Stomach (tissue), 4 donors: ENCODE measurements around the gene ST6GALNAC6.

Source experiments
- EP300 ChIP-seq: sonication (generic); formaldehyde crosslinking; IDR thresholded peaks from one replicate; pipeline ENCODE4 v1.6.1; 2017; ENCODE audit warnings: antibody characterized with exemption
- POLR2A ChIP-seq, 4 donors: fragments of 450-650 bp; IDR thresholded peaks; one replicate each; pipeline ENCODE4 v1.6.1; 2016; ENCODE audit warnings: antibody characterized with exemption in 4 of 4, control low read depth in 2 of 4, mild to moderate bottlenecking in 1 of 4, moderate library complexity in 1 of 4
- POLR2AphosphoS5 ChIP-seq, 3 donors: sonication (generic); formaldehyde crosslinking; IDR thresholded peaks; one replicate each; pipeline ENCODE4 v1.6.1; 2016; ENCODE audit warnings: antibody characterized with exemption in 3 of 3
- TF ChIP-seq, protein P1 (sequence below), 7 experiments: fragments of 450-650 bp in 4 of 7; fragments of 200-600 bp in 3 of 7; sonication (generic) in 3 of 7; IDR thresholded peaks; one replicate each; pipeline ENCODE4 v1.5.1; 2016 to 2019; ENCODE audit warnings: antibody characterized with exemption in 7 of 7, control low read depth in 2 of 7, mild to moderate bottlenecking in 1 of 7

DNA sequence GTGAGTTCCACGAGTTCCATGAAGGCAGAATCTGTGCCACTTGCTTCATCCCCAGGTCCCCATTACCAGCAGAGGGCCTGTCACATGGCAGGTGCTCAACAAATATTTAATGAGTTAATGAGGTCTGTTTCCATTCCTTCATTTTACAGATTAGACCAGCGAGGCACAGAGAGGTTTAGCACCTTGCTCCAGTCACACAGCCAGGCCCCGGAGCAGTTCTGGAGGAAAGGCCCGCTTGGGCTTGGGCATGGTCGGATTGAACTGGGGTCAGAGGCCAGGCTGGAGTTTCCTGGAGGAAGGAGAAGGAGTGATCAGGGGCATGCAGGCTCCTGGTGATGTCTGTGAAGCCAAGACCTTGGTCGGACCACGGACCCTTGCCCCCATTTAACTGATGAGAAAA lies 21.4 kb upstream of the ST6GALNAC6 start:
- no peak for TF ChIP-seq POLR2A (IDR thresholded peaks at IDR 0.05)
- TF ChIP-seq, protein P1, sequence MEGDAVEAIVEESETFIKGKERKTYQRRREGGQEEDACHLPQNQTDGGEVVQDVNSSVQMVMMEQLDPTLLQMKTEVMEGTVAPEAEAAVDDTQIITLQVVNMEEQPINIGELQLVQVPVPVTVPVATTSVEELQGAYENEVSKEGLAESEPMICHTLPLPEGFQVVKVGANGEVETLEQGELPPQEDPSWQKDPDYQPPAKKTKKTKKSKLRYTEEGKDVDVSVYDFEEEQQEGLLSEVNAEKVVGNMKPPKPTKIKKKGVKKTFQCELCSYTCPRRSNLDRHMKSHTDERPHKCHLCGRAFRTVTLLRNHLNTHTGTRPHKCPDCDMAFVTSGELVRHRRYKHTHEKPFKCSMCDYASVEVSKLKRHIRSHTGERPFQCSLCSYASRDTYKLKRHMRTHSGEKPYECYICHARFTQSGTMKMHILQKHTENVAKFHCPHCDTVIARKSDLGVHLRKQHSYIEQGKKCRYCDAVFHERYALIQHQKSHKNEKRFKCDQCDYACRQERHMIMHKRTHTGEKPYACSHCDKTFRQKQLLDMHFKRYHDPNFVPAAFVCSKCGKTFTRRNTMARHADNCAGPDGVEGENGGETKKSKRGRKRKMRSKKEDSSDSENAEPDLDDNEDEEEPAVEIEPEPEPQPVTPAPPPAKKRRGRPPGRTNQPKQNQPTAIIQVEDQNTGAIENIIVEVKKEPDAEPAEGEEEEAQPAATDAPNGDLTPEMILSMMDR (IDR thresholded peaks at IDR 0.05) = no peak
- no peak for TF ChIP-seq POLR2AphosphoS5 (IDR thresholded peaks at IDR 0.05)
- no peak for TF ChIP-seq EP300
